Breast epithelium (tissue), 3 donors: Measurements from ENCODE around the gene TARDBP.

ENCODE experiments used
- CTCF ChIP-seq, 3 donors: fragments of 450-650 bp; IDR thresholded peaks; one replicate each; pipeline ENCODE4 v1.5.1; 2016 to 2017; ENCODE audit warnings: antibody characterized with exemption in 3 of 3, mild to moderate bottlenecking in 3 of 3, moderate library complexity in 3 of 3
- POLR2A ChIP-seq: fragments of 450-650 bp; IDR thresholded peaks from one replicate; pipeline ENCODE4 v1.6.1; 2016; ENCODE audit warnings: antibody characterized with exemption, mild to moderate bottlenecking, moderate library complexity
- POLR2AphosphoS5 ChIP-seq, 3 donors: sonication (generic); formaldehyde crosslinking; IDR thresholded peaks; one replicate each; pipeline ENCODE4 v1.6.1; 2017; ENCODE audit warnings: antibody characterized with exemption in 3 of 3

- no peak for TF ChIP-seq CTCF (IDR thresholded peaks at IDR 0.05)
- no peak for TF ChIP-seq POLR2A
- no peak for TF ChIP-seq POLR2AphosphoS5 (IDR thresholded peaks at IDR 0.05)
Measured at GRCh38 chr1:11054666-11055065, 42.2 kb downstream of the TARDBP start.
